GM18517 (cell line): ENCODE results near the gene PDE8A.

Experiments
- ATAC-seq: cut with Tn5 transposase; IDR thresholded peaks from one replicate; pipeline ENCODE4 v1.9.1; 2021; ENCODE audit warnings: mild to moderate bottlenecking, moderate library complexity; ENCODE audit not compliant: unreplicated experiment

The PDE8A gene

DNA sequence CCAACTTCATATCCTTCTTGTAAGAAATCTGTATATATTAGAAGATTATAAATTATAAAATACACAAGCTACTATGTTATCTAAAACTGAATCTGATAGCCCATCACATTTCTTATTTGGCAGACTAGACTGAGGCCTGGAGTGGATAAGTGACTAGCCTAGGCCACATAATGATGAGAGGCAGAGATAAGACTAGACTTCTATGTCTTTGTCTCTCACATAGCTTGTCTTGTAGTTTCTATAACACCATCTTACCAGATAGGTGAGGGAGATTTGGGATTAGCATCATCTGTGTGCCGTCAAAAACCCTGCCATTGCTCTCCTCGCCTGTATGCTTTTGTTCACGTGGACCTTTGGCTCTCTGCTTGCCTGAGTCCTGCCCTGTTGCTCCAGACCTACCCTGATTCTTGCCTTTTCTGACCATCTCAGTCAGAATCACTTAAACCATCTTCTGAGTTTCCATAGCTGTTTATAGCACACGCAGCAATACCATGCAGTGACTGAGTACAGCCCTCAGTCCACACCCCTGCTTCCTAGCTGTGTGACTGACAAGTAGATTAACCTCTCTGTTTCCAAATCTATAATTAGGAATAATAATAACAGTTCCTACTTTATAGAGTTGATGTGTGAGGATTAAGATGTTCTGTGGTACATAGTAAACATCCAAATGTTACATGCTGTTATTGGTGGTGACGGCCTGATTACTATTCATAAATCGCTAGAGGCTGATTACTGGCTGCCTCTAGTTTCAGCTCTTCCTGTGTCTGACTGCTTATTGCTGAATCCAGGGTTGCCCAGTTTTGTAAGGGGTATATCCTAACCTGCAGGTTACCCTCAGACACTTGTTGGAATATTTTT, 49.7 kb downstream of the PDE8A start:
- ATAC-seq, result no peak

DNA sequence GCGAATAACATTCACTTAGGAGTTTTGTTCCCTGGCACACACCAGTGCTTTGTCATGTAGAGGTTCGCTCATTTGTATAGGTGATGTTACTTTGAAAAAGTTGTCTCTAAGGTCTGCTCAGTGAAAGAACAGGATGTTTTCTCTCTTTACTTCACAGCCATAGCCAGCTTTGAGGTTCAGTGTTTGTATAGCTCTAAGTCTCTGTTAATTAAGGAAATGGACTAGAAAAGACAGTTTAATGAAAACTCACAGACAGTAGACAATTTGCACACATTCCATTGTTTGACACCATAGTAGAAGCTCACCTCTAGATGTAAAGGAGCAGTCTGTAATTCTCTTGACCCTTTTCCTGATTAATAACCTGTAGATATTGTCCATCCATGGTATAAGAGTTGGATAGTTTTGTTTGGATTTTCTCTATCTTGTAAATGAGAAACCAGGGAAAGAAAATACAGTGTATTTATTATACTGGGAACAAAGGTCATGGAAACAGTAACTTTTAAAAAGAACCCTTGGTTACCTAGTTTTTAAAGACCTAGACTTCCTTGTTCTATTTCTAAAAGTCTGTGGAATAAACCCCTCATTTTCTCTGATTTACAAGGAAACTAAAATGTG, 50.4 kb downstream of the PDE8A start:
- no peak for ATAC-seq

DNA sequence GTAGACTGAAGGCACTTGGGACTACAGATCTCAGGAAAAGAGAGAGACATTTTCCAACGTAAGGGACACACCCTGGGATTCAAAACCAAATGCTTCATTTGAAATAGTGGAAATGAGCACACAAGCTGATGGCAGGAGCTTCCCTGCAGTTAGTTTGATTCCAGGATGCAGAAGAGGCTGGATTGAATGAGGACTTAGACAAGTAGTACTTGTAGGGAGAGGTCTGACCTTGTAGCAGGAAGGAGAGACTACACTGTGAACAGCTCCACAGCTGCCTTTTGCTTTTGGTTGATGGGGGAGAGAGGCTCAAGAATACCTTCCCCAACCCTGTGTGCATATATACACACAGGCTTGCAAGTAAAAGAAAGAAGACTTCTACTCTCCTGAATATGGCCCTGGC, 51.5 kb downstream of the PDE8A start:
- no peak for ATAC-seq

DNA sequence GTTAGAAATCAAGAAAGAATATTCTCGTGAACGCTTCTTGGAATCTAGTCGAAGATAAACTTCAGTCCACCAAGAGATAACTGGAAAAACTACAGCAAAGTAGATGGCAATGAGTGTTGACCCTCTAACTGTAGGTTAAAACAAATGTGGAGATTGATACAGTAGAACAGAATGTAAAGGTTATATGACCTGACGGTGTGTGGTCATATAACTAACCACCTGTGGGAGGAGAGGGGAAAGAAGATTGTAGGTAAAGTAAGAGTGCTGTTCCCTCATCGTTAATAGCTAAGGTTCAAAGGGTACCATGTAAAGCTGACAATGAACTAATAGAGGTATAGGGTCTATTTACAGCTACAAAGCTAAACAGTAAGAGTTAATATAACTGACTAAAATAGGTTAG, 52.6 kb downstream of the PDE8A start:
- no peak for ATAC-seq

DNA sequence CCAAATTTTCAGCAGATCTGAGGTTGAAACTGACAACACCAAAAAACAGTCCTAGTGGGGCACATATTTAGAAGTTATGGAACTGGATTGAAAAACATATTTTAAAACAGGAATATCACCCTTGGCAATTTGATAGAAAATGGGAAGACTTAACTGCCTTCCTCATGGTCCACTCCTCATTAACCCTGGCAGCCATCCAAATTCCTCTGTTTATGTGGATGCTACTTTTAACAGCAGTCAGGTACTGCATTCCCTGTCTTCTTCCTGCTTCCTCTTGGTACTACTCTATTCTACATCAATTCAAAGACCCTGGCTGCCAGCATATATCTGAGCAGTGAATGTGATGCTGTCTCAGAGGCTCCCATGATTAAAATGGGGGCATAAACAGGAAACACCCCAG, 54.3 kb downstream of the PDE8A start:
- ATAC-seq, result no peak

DNA sequence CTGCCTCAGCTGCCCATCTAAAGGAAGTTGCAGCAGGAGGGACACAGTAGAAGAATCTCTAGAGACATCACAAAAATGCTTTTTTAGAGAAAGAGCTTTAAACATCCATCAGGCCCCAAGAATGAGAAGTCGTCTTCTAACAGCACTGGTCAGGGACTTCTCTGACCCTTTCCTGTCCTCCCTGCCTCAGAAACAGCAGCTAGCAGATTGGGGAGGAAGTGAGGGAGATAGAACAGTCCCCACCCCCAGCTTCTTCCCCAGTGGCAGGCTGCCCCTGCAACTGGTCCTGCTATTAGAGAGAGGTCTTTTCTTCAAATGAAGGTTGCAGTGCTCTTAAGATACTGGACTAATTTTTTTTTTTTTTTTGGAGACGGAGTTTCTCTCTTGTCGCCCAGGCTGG, 55.1 kb downstream of the PDE8A start:
- ATAC-seq, result no peak

DNA sequence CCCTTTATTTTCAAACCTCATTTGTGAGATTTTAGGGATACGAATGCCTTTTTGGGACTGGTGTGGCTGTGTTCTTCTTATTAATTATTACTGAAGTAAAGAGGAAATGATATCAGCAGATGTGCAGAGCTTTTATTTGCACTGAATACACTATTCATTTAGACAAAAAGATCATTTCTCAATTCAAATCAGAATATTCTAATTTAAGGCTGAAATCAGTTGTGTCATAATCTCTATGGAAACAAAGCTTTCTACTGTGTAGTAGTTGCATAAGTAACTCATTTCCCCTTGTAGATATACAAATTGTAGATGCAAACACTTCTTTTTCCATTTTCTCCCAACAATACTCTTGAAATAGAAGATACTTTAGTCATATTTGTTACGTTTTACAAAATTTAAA, 56.0 kb downstream of the PDE8A start:
- no peak for ATAC-seq

DNA sequence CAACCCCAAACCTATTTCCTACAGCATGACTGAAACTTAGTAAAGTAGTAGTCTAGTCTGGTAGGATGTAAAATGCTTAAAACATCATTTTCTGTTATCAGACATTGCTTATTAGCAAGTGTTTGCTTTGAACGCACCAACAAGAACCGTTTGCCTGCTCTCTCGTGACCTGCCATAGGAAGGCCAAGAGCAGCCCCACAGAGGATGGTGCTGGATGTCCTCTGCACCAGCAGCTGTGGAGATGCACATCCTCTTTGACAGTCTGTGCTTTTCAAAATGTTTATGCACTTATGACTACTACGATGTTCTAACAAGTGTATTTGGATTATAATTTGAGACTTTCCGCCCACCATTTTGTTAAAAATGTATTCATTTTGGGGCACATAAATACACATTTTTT, 59.6 kb downstream of the PDE8A start:
- no peak for ATAC-seq

DNA sequence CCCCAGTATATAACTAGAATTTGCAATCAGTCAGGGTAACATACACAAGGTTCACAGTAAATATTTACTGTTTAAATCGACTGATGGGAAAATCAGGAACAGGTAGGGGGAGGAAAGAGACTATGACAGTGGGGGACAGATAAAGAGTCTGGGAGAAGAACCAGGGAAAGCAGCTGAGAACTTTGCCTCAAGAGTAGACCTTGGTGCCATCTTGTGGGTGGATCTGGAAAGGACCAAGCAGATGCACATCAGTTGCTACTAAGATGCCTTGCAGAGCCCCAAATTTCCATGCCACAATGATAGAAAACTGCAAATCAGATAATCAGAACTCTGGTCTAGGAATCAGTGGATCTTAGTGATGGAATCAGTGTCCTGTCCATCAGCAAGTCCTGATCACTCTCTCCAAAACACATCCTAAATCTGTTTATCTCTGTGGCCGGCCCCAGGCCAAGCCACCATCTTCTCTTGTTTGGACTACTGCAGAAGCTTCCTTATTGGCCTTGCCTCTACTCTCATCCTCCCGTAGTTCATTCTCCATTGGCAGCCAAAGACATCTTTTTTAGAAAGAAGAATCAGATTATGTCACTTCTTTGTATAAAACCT, 62.7 kb downstream of the PDE8A start:
- ATAC-seq, result peak; percentile 52

DNA sequence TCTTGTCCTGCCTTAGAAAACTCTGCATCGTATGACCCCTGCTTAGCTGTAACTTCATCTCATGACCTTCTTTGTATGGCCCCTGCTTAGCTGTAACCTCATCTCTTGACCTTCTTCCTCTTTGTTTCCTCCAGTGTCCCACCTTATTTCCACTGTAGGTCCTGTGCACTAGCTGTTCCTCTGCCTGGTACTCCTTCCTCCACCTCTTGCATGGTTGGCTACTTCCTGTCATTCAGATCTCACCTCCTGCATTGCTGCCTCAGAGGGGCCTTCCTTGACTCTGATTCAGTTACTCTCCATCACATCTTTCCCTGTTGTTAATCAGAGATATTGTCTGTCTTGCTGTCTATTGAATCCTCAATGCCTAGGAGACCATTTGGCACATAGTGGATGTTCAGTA, 63.2 kb downstream of the PDE8A start:
- ATAC-seq, result no peak

DNA sequence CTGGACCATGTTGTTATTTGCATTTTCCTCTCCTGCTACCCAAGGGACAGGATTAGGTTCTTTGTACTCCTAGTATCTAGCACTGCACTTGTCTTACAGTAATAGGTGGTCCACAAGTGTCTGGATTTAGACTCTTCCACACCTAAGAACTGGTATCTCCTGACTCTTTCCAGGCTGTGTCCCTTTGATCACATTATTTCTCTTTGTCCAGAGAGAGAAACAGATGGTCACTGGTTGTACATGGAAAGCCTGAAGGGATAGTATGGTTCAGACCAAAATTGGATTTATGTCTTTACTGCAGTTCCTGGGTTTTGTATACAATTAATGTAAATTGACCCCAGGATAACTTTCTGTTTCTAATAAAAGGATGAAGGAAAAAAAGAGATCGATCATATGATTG, 64.0 kb downstream of the PDE8A start:
- no peak for ATAC-seq

DNA sequence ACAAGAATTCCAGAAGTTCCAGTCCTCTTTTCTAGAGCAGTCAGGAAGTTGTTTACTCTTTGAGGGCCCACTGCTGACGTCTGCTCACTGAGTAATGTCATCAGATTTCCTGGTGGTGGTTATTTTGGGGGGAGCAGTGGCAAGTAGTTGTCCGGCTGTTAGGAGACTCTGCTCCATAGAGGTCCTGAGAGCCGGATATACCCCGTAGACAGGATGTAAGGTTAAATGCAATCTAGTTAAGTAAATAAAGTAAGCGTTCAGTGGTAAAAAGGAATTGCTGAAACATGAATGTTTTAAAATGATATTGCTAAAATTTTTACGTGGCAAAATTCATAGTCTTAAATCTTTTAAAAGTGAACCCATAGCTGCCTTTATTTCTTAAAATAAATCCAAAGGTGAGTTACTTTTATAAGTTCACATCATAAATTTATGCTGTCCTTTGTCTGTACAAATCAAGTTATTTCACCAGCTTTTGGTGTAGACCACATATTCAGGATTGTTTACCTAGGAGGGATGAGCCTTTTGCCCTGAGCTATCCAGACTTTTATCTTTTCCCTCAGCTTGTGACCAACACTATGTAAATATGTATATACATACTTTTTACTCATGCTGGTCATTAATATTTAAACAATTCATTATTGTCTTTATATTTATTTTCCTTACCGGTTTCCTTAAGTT, 65.8 kb downstream of the PDE8A start:
- ATAC-seq, result no peak

DNA sequence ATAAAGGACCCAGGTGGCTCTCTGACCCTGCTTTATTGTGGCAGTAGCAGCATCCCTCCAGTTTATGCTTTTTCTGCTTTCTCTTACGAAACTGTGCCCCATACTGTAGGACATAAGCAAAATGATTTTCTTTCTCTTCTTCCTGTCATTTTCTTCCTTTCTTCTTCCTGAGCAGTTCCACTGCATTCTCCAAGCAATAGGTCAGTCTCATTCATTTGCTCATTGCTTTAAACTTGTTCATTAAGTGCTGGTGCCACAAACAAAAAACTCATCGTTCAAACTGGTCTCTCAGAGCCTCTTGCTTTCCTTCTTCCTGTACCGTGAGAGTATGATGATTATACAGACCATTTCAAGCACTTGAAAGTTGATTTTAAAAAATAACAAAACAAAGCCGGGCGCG, 66.8 kb downstream of the PDE8A start:
- no peak for ATAC-seq

DNA sequence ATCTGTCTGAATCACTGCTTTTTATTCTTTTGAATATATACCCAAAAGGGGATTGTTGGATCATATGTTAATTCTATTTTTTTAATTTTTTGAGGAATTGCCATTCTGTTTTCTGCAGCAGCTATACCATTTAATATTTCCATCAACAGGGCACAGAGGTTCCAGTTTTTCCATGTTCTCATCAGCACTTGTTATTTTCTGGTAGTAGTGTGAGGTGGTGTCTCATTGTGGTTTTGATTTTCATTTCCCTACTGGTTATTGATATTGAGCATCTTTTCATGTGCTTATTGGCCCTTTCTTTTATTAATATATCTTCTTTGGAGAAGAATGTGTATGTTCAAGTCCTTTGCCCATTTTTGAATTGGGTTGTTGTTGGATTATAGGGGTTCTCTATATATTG, 68.1 kb downstream of the PDE8A start:
- ATAC-seq, result no peak

DNA sequence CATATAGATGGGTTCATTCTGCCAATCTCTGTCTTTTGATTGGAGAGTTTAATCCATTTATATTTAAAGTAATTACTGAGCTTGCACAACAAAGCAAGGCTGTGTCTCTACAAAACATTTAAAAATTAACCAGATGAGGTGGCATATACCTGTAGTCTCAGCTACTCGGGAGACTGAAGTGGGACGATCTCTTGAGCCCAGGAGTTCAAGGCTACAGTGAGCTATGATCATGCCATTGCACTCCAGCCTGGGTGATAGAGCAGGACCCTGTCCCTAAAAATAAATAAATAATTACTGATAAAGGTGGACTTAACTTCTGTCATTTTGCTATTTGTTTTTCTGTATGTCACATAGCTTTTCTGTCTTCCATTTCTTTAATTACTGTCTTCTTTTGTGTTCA, 78.1 kb downstream of the PDE8A start:
- ATAC-seq, result no peak

DNA sequence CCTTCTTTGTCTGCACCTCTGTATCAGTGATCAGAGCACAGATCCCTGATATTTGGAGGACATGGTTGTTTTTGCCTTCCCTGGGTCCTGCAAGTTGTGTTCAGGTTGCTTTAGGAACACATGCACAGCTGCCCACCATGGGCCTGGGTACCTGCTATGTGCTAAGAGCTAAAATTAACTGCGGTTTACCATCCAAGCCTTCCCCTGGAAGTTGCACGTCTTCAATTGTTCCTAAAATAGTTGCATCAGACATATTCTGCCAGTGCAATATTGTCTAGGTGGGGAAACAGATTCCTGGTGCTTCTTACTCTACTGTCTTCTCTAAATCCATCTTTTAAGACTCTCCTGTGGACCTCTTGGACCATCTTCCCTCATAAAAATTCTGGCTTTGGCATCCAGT, 80.9 kb downstream of the PDE8A start:
- ATAC-seq, result no peak

DNA sequence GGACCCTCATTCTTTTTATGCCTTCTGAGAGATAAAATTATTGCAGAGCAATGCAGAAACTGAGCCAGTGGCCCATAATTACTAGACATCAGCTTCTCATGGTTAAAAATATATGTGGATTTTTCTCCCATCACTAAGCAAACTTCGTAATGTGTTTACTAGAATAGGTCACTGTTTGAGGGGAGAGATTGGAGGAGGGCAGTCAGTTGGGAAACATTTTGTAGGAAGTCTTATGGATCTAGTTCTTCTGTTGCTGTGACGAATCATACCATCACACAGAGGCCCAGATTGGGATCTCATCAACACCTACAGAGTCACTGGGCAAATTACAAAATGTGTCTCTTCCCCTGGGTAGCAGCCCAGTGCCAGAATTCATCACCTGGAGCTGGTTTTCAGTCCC, 81.4 kb downstream of the PDE8A start:
- ATAC-seq, result no peak

DNA sequence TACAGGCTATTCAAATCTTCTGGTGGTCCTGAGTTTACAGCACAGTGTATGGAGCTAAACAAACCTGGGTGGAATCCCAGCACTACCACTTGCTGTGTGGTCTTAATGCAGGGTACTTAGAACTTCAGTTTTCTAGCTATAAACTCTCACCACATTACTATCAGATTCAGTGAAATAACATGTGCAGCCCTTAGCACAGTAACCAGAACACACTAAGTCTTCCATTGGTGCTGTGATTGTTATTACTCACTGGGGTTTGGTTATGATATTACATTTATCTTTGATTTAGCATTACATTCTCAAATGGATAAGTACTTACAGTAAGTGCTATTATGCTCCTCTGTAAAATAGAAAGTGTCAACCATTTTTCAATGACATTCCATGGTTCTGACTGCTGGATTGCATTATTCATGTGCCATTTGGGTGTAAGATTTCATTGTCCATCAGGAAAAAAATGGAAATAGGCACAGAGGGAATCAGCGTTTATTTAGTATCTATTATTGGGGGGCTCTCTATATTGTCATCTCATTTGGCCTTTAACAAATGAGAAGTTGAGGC, 81.9 kb downstream of the PDE8A start:
- no peak for ATAC-seq

DNA sequence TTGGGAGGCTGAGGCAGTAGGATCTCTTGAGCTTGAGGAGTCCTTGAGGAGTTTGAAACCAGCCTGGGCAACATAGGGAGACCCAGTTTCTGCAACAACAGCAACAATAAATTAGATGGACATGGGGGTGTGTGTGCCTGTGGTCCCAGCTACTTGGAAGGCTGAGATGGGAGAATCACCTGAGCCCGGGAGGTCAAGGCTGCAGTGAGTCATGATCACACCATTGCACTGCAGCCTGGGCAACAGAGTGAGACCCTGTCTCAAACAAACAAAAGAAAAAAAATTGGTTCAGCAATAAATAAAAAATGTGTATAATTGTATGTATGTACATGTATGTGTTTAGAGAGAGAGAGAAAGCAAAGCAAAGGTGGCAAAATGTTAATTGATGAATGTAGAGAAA, 83.1 kb downstream of the PDE8A start:
- no peak for ATAC-seq

DNA sequence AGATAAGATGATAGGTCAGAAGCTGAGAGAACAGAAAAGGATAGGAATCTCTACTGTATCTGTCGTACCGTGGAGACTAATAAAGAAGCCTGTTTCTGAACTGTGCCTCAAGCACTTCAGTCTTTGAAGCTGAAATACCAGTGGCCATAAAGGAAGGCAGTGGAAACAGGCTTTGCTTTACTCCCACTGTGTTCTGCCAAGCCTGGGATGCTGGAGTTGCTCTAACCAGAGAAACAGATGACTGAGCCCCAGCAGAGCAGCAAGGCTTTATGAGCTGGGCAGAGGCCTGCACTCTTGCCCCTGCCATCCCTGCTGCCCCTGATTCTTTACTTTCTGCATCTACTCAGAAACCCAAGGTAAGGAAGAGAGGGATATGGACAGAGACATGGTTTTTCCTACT, 89.4 kb downstream of the PDE8A start:
- no peak for ATAC-seq

DNA sequence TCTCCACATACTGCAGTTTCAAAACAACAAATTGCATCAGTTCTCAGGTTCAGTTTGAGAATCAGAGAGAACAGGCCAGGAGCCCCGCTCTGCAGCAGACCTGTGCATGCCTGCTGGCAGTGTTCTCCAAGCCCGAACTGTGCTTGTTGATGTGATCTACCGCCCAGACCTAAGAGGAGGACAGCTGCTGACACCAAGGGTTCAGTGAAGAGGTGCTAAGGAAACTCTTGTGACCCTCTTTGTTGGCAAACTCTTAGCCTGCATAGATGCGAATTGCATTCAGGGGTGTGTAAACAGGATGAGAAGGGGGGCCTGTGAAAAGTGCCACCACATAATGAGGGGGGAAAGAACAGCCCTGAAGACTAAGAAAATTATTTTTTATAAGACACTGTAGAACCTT, 89.8 kb downstream of the PDE8A start:
- no peak for ATAC-seq
